Measurements from ENCODE around the gene MT3. TPM values are rescaled to one million over a fixed set of nuclear protein-coding genes. Genes with fewer than 3 reads are reported as not detected.

MT3 gene
- polyA plus RNA-seq, 3 donors from 2014 or later, result not detected

- Mint-ChIP-seq H3K4me3 (peak overlapping the region in 1 of 5 donors; percentile 48), H3K27me3 (ENCODE audit: low read depth in 3 of 3) (peaks cover 16 to 30% (median 25%) of the 10 kb centered on the region in 3 donors), H3K4me1 (peaks cover 6 to 23% of the 10 kb centered on the region in 2 donors), H3K27ac (no peak overlapping the region), H3K36me3 (no peaks in the 10 kb centered on the region), H3K9me3 (no peaks in the 10 kb centered on the region)
- no peak for DNase-seq
Observed at GRCh38 chr16:56633535-56633934, 44.2 kb downstream of the MT3 start.

DNA sequence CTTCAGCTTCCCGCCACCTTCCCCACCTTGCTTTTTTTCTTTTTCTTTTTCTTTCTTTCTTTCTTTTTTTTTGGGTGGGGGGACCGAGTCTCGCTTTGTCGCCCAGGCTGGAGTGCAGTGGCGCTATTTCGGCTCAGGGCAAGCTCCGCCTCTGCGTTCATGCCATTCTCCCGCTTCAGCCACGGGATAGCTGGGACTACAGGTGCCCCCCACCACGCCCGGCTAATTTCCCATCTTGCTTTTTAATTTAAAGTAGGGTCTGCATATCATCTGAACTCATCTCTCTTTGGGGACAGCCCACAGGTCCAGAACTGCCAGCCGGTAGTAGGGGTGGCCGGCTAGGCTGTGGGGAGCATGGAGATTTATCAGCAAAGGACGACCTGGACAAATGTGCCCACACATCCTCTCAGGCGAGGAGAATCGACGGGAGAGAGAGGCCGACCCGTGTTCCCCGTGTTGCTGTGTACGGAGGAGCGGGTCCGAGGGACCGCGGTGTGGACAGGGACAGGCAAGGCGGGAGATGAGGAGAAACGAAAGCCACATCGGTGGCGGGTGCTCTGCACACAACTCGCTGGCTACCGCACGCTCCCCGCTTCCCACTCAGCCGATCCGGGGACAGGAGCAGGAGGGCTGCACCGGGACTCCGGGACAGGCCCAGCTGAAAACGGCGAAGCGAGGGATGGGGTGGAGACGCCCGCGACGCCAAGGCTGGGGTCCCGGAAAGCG is 45.5 kb downstream of the MT3 start:
- no peaks in the 10 kb centered on the region for H3K36me3 Mint-ChIP-seq
- H3K4me1 Mint-ChIP-seq, result peaks cover 6 to 25% of the 10 kb centered on the region in 2 donors
- H3K27me3 Mint-ChIP-seq (ENCODE audit: low read depth in 3 of 3), result peaks cover 19 to 36% (median 23%) of the 10 kb centered on the region in 3 donors
- no peak for DNase-seq
- peak overlapping the region in 1 of 5 donors; percentile 17 for H3K4me3 Mint-ChIP-seq
- H3K27ac Mint-ChIP-seq, result no peak overlapping the region
- H3K9me3 Mint-ChIP-seq, result no peaks in the 10 kb centered on the region

GRCh38 chr16:56635441-56635967 is 46.2 kb downstream of the MT3 start:
- DNase-seq, result no peak
- no peak overlapping the region for H3K4me3 Mint-ChIP-seq
- peaks cover 6 to 25% of the 10 kb centered on the region in 2 donors for H3K4me1 Mint-ChIP-seq
- H3K36me3 Mint-ChIP-seq, result no peaks in the 10 kb centered on the region
- H3K9me3 Mint-ChIP-seq, result no peaks in the 10 kb centered on the region
- peaks cover 23 to 36% (median 24%) of the 10 kb centered on the region in 3 donors for H3K27me3 Mint-ChIP-seq (ENCODE audit: low read depth in 3 of 3)
- H3K27ac Mint-ChIP-seq, result no peak overlapping the region

DNA sequence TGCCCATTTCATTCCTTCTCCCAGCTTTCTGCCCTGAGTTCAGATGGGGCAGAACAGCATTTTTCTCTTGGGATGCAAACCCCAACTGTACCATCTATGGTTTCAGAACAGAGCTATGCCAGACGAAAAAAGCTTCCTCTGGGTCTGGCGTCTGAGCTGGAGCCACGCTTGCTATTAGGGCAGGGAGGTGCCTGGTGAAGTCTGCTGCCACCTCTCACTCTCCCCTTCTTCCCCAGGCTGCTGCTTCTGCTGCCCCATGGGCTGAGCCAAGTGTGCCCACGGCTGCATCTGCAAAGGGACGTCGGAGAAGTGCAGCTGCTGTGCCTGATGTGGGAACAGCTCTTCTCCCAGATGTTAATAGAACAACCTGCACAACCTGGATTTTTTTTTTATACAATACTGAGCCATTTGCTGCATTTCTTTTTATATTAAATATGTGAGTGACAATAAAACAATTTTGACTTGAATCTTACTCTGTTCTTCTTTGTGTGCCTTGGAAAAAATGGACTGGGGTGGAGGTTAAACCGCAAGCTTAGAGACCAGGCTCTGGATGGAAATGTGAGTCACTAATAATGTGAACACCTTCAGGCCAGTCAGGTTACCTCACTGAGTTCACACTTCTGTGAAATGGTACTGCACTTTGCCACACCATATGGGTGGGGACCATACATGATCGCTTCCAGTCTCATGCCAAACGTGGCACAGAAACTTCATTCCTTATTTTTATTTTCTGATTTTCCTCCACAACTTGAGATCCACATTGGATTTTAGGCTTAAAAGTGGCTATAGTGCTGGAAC is 47.5 kb downstream of the MT3 start:
- Mint-ChIP-seq H3K9me3 (no peaks in the 10 kb centered on the region), H3K4me3 (no peak overlapping the region), H3K27me3 (ENCODE audit: low read depth in 3 of 3) (peaks cover 21 to 28% (median 24%) of the 10 kb centered on the region in 3 donors), H3K27ac (no peak overlapping the region), H3K4me1 (peaks cover 2 to 20% of the 10 kb centered on the region in 2 donors), H3K36me3 (no peaks in the 10 kb centered on the region)
- no peak for DNase-seq

DNA sequence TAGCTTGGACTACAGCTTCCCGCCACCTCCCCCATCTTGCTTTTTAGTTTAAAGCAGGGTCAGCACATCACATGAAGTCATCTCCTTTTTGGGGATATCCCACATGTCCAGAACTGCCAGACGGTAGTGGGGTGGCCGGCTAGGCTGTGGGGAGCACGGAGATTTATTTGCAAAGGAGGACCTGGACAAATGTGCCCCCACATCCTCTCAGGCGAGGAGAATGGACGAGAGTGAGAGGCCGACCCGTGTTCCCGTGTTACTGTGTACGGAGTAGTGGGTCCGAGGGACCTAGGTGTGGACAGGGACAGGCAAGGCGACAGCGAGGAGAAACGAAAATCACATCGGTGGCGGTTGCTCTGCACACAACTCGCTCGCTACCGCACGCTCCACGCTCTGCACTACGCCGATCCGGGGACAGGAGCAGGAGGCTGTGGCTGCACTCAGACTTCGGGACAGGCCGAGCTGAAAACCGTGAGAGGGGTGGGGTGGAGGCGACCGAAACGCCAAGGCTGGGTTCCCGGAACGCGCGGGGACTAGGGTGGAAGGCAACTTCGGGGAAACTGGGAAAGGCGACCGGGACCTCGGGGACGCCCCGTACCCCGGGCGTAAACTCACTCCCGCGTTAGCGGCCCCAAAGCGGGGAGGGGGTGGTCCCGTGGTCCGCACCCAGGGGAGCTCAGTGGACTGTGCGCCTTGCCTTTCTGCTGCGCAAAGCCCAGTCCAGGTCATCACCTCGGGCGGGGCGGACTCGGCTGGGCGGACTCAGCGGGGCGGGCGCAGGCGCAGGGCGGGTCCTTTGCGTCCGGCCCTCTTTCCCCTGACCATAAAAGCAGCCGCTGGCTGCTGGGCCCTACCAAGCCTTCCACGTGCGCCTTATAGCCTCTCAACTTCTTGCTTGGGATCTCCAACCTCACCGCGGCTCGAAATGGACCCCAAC is 48.8 kb downstream of the MT3 start, which contains the start of gene MT1A:
Gene MT1A (plus strand): TSS at position 853 of the 937 bp plus-strand sequence. CDS start 73 bp downstream, at position 926.
- peaks cover 19 to 30% (median 20%) of the 10 kb centered on the region in 3 donors for H3K27me3 Mint-ChIP-seq (ENCODE audit: low read depth in 3 of 3)
- no peaks in the 10 kb centered on the region for H3K36me3 Mint-ChIP-seq
- H3K27ac Mint-ChIP-seq, result no peak within 1 kb of the TSS
- peaks cover 9 to 20% of the 10 kb centered on the region in 2 donors for H3K4me1 Mint-ChIP-seq
- DNase-seq, result no peak
- no peaks in the 10 kb centered on the region for H3K9me3 Mint-ChIP-seq
- H3K4me3 Mint-ChIP-seq, result peak within 1 kb of the TSS in 2 of 5 donors; percentile 33 to 42

DNA sequence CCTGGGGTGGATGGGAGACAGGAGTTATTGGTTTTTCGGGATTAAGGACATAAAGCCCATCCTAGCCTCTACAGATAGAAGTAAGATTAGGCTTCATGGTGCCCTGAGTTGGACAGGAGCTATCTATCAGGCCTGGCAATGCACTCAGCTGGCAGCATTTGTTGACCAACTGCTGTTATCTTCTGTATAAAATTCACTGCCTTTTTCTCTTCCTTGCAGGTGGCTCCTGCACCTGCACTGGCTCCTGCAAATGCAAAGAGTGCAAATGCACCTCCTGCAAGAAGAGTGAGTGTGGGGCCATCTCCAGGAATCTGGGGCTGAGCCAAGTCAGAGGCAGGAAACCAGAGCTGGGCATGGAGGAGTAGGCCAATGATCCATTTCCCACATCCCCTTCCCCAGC is 49.7 kb downstream of the MT3 start:
- H3K27me3 Mint-ChIP-seq (ENCODE audit: low read depth in 3 of 3), result peaks cover 15 to 23% (median 17%) of the 10 kb centered on the region in 3 donors
- H3K4me1 Mint-ChIP-seq, result peaks cover 17 to 30% of the 10 kb centered on the region in 2 donors
- H3K27ac Mint-ChIP-seq, result no peak overlapping the region
- H3K9me3 Mint-ChIP-seq, result no peaks in the 10 kb centered on the region
- H3K36me3 Mint-ChIP-seq, result no peaks in the 10 kb centered on the region
- H3K4me3 Mint-ChIP-seq, result peak overlapping the region in 1 of 5 donors; percentile 33
- no peak for DNase-seq

DNA sequence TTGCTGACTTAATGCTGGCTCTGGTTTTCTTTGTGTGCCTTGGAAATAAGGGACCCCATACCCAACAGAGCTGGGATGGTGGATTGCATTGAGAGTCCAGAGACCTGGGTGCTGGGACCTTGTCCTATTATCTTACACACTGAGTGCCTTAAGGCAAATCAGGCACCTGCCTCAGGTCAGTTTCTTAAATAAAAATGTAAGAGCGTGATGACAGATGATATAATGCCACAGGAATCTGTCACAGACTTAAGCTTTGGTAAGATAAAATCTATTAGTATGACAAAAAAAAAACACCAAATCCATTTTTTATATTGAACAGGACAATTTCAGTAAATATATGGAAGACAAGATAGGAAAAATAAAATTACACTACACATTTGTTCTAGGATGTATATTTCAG is 50.7 kb downstream of the MT3 start:
- Mint-ChIP-seq H3K27me3 (ENCODE audit: low read depth in 3 of 3) (peaks cover 13 to 19% (median 18%) of the 10 kb centered on the region in 3 donors), H3K9me3 (no peaks in the 10 kb centered on the region), H3K4me3 (no peak overlapping the region), H3K27ac (no peak overlapping the region), H3K36me3 (no peaks in the 10 kb centered on the region), H3K4me1 (peaks cover 20 to 28% of the 10 kb centered on the region in 2 donors)
- DNase-seq, result no peak

Other genes starting within 250 kb of the MT3 start
- gene AMFR, start 164.0 kb upstream of the MT3 start, polyA plus RNA-seq, result 10 to 100 TPM; 17.8 to 63.3 (median 40.3) TPM
- gene NUDT21, start 138.2 kb upstream of the MT3 start, polyA plus RNA-seq, result 10 to 100 TPM; 71.2 to 79.8 (median 76.8) TPM
- gene OGFOD1, start 138.0 kb upstream of the MT3 start, polyA plus RNA-seq, result 10 to 100 TPM; 61.1 to 96.7 (median 80.5) TPM
- gene BBS2, start 69.5 kb upstream of the MT3 start, polyA plus RNA-seq, result 10 to 100 TPM; 16.9 to 25.6 (median 19.2) TPM
- gene MT4, start 24.5 kb upstream of the MT3 start, polyA plus RNA-seq, result not detected
- 100 to 1,000 TPM; 139 to 321 (median 313) TPM for gene MT2A, start 19.1 kb downstream of the MT3 start, polyA plus RNA-seq
- gene MT1E, start 36.3 kb downstream of the MT3 start, polyA plus RNA-seq, result 1 to 10 TPM in 2 of 3 donors, not detected in 1; 1.4 to 2.5 TPM
- gene MT1M, start 43.1 kb downstream of the MT3 start, polyA plus RNA-seq, result not detected
- gene MT1A, start 49.1 kb downstream of the MT3 start, polyA plus RNA-seq, result not detected
- not detected for gene MT1B, start 62.4 kb downstream of the MT3 start, polyA plus RNA-seq
- 10 to 100 TPM in 2 of 3 donors, 1 to 10 TPM in 1; 6.4 to 39.1 (median 20.6) TPM for gene MT1F, start 68.4 kb downstream of the MT3 start, polyA plus RNA-seq
- gene MT1G, start 78.5 kb downstream of the MT3 start, polyA plus RNA-seq, result not detected
- not detected for gene MT1H, start 80.3 kb downstream of the MT3 start, polyA plus RNA-seq
- gene MT1X, start 92.9 kb downstream of the MT3 start, polyA plus RNA-seq, result 10 to 100 TPM; 23.2 to 73.5 (median 69.4) TPM
- 10 to 100 TPM; 57.1 to 91.4 (median 68.3) TPM for gene NUP93, start 140.6 kb downstream of the MT3 start, polyA plus RNA-seq